SK-N-SH (cell line): Measurements from ENCODE around the gene PANK3. TPM values are rescaled to one million over a fixed set of nuclear protein-coding genes. Genes with fewer than 3 reads are reported as not detected.

ENCODE experiments used
- CTCF ChIA-PET: fragments of 300-600, 350-600 bp; formaldehyde crosslinking; extraction: SDS; loops from one replicate; lab custom pipeline; 2021; lab: Yijun Ruan, JAX
- POLR2A ChIA-PET: fragments of 350-600 bp; sonication (Branson Sonifier 250); formaldehyde crosslinking; extraction: SDS; loops from one replicate; lab custom pipeline; 2020; ENCODE audit warnings: antibody characterized with exemption, inconsistent platforms; lab: Yijun Ruan, JAX
- DNase-seq: peaks from one replicate; pipeline ENCODE4 v3.0.0; 2012
- H2AFZ ChIP-seq: fragments of 200-600 bp; sonication (generic); 2 replicates; pipeline ENCODE4 v1.8.1; 2016; ENCODE audit warnings: antibody characterized with exemption, mild to moderate bottlenecking, low read depth
- H3F3A ChIP-seq: fragments of 200-600 bp; sonication (generic); replicated peaks from 2 replicates; pipeline ENCODE3; 2016; ENCODE audit warnings: antibody characterized with exemption, mild to moderate bottlenecking; ENCODE audit not compliant: insufficient read depth
- H3K27ac ChIP-seq, 2 experiments: fragments of 200-500 bp in 1 of 2; fragments of 200-600 bp in 1 of 2; sonication (Bioruptor generic) in 1 of 2; sonication (generic), shearing (Covaris generic) in 1 of 2; 2 replicates each; pipeline versions ENCODE4 v1.5.1 to v1.6.1; 2014 to 2016; ENCODE audit warnings: low read depth in 2 of 2, inconsistent platforms in 1 of 2, low read length in 1 of 2, mild to moderate bottlenecking in 1 of 2, mixed read lengths in 1 of 2
- H3K27me3 ChIP-seq: fragments of 200-600 bp; sonication (generic), shearing (Covaris generic); 2 replicates; pipeline ENCODE4 v1.6.1; 2016; ENCODE audit warnings: mixed run types; ENCODE audit not compliant: insufficient read depth
- H3K36me3 ChIP-seq, 2 experiments: fragments of 200-500 bp in 1 of 2; fragments of 200-600 bp in 1 of 2; sonication (Bioruptor generic) in 1 of 2; sonication (generic) in 1 of 2; replicated peaks in 1 of 2; 2 replicates each; pipeline versions ENCODE3 to v1.5.1; 2014 to 2016; ENCODE audit warnings: low read length in 1 of 2, mild to moderate bottlenecking in 1 of 2; ENCODE audit not compliant: insufficient read depth in 2 of 2, control insufficient read depth in 1 of 2
- H3K4me1 ChIP-seq, 2 experiments: fragments of 200-500 bp in 1 of 2; fragments of 200-600 bp in 1 of 2; sonication (Bioruptor generic) in 1 of 2; sonication (generic), shearing (Covaris generic) in 1 of 2; 2 replicates each; pipeline versions ENCODE4 v1.5.1 to v1.6.1; 2014 to 2016; ENCODE audit warnings: low read depth in 1 of 2, low read length in 1 of 2, mixed run types in 1 of 2; ENCODE audit not compliant: insufficient read depth in 2 of 2, control insufficient read depth in 1 of 2
- H3K4me2 ChIP-seq: fragments of 200-600 bp; sonication (generic), shearing (Covaris generic); 2 replicates; pipeline ENCODE4 v1.6.1; 2017; ENCODE audit warnings: mixed run types
- H3K4me3 ChIP-seq, 2 experiments: fragments of 200-500 bp in 1 of 2; fragments of 200-600 bp in 1 of 2; sonication (Bioruptor generic) in 1 of 2; sonication (generic), shearing (Covaris generic) in 1 of 2; 2 replicates each; pipeline versions ENCODE4 v1.5.1 to v1.8.1; 2014 to 2016; ENCODE audit warnings: low read depth in 2 of 2, inconsistent platforms in 1 of 2, low read length in 1 of 2, mild to moderate bottlenecking in 1 of 2, mixed read lengths in 1 of 2, moderate library complexity in 1 of 2
- H3K79me2 ChIP-seq: fragments of 200-600 bp; sonication (generic); 2 replicates; pipeline ENCODE4 v1.8.1; 2017; ENCODE audit warnings: mild to moderate bottlenecking; ENCODE audit not compliant: insufficient read depth
- H3K9ac ChIP-seq: fragments of 200-600 bp; sonication (generic); 2 replicates; pipeline ENCODE4 v1.6.1; 2017; ENCODE audit warnings: mixed run types
- H3K9me2 ChIP-seq: fragments of 200-600 bp; sonication (generic); 2 replicates; pipeline ENCODE4 v1.6.1; 2017; ENCODE audit warnings: mixed run types
- H3K9me3 ChIP-seq: fragments of 200-600 bp; sonication (generic); 2 replicates; pipeline ENCODE4 v1.6.1; 2017; ENCODE audit warnings: mixed run types, mild to moderate bottlenecking, moderate library complexity
- H4K20me1 ChIP-seq: fragments of 200-600 bp; sonication (generic); 2 replicates; pipeline ENCODE4 v1.6.1; 2017; ENCODE audit warnings: mild to moderate bottlenecking, mixed run types; ENCODE audit not compliant: insufficient read depth
- CHD2 ChIP-seq: fragments of 150-350 bp; IDR thresholded peaks from 2 replicates; pipeline ENCODE4 v1.6.1; 2018; ENCODE audit warnings: low read length; ENCODE audit not compliant: partially characterized antibody
- ELF1 ChIP-seq: IDR thresholded peaks from 2 replicates; pipeline ENCODE4 v1.4.0; 2012
- EP300 ChIP-seq, 2 experiments: IDR thresholded peaks; 2 replicates each; pipeline versions ENCODE4 v1.4.0 to v1.6.1; 2012; ENCODE audit warnings: borderline replicate concordance in 1 of 2, low read depth in 1 of 2, low read length in 1 of 2
- EZH2phosphoT487 ChIP-seq: fragments of 200-600 bp; sonication (generic); IDR thresholded peaks from 2 replicates; pipeline ENCODE4 v1.6.1; 2017; ENCODE audit warnings: low read depth, mixed run types, mild to moderate bottlenecking, antibody characterized with exemption, moderate library complexity, borderline replicate concordance
- FOSL2 ChIP-seq: IDR thresholded peaks from 2 replicates; pipeline ENCODE4 v1.4.0; 2012; ENCODE audit warnings: low read depth, mild to moderate bottlenecking, moderate library complexity, borderline replicate concordance
- GABPA ChIP-seq: IDR thresholded peaks from 2 replicates; pipeline ENCODE4 v1.4.0; 2012; ENCODE audit warnings: low read depth, mild to moderate bottlenecking
- MXI1 ChIP-seq: IDR thresholded peaks from 2 replicates; pipeline ENCODE4 v1.6.1; 2012; ENCODE audit warnings: mild to moderate bottlenecking, low read depth, low read length, improper control_type of control experiment
- NFIC ChIP-seq: IDR thresholded peaks from 2 replicates; pipeline ENCODE4 v1.4.0; 2012; ENCODE audit warnings: borderline replicate concordance
- POLR2AphosphoS5 ChIP-seq: IDR thresholded peaks from 2 replicates; pipeline ENCODE4 v1.6.1; 2012; ENCODE audit warnings: low read depth, low read length
- RFX5 ChIP-seq: IDR thresholded peaks from 2 replicates; pipeline ENCODE4 v1.6.1; 2012; ENCODE audit warnings: mild to moderate bottlenecking, improper control_type of control experiment, low read length
- RXRA ChIP-seq: IDR thresholded peaks from 2 replicates; pipeline ENCODE4 v1.4.0; 2012; ENCODE audit warnings: low read depth, mild to moderate bottlenecking, borderline replicate concordance
- SIN3A ChIP-seq: IDR thresholded peaks from 2 replicates; pipeline ENCODE4 v1.6.1; 2012; ENCODE audit warnings: low read depth, mild to moderate bottlenecking, low read length, moderate library complexity, borderline replicate concordance
- SMC3 ChIP-seq: IDR thresholded peaks from 2 replicates; pipeline ENCODE4 v1.6.1; 2012; ENCODE audit warnings: low read depth, low read length, improper control_type of control experiment
- TCF12 ChIP-seq: IDR thresholded peaks from 2 replicates; pipeline ENCODE4 v1.4.0; 2012
- ZBTB33 ChIP-seq: IDR thresholded peaks from 2 replicates; pipeline ENCODE4 v1.4.0; 2012; ENCODE audit warnings: low read depth, borderline replicate concordance
- WGBS: methylation state at CpG from one replicate; pipeline ENCODE4 v1.1.6; 2017; ENCODE audit warnings: low lambda C conversion rate; 5-methylcytosine and 5-hydroxymethylcytosine counted together
- polyA plus RNA-seq, 3 experiments: library from polyadenylated mRNA; depleted of rRNA; stranded (reverse); fragments of >200 nt; gene quantifications; 2 replicates each; pipeline ENCODE4 v1.2.3, GENCODE V29; 2012
- TF ChIP-seq, protein P1 (sequence below): fragments of 200-600 bp; sonication (generic); IDR thresholded peaks from 2 replicates; pipeline ENCODE4 v1.6.1; 2017; ENCODE audit warnings: antibody characterized with exemption, mild to moderate bottlenecking, moderate library complexity
- TF ChIP-seq, protein P2 (sequence below): IDR thresholded peaks from 2 replicates; pipeline ENCODE4 v1.4.0; 2012; ENCODE audit warnings: low read depth

PANK3 gene
- polyA plus RNA-seq, 1 of the 3 experiments (the other 2 are of a cell fraction): 6.1 TPM

GRCh38 chr5:168529374-168530234 lies 49.6 kb downstream of the PANK3 start (continued):
- TF ChIP-seq MXI1 (peak; percentile 27; the same call in 1 of the 2 replicates), ZBTB33 (no peak)

GRCh38 chr5:168528521-168529373 lies 50.4 kb downstream of the PANK3 start, which contains the start of gene FBLL1:
TSS of gene FBLL1 (plus strand) at chr5:168529305. CDS start at chr5:168529505, 200 bp downstream.
- DNase-seq: peak; percentile 94
- Histone ChIP-seq H3K4me1 (peaks cover 0 to 26% of the 10 kb centered on the region in 2 experiments; a peak in 2 of 4 replicates), H3K36me3 (no peaks in the 10 kb centered on the region), H3K27ac (peak within 1 kb of the TSS in 1 of 2 experiments; percentile 72; a peak in 2 of 4 replicates), H3K27me3 (no peaks in the 10 kb centered on the region), H3K9ac (no peak within 1 kb of the TSS), H3F3A (no peaks in the 10 kb centered on the region), H3K9me2 (no peaks in the 10 kb centered on the region), H4K20me1 (no peaks in the 10 kb centered on the region), H3K79me2 (no peaks in the 10 kb centered on the region), H3K9me3 (no peaks in the 10 kb centered on the region), H2AFZ (peak within 1 kb of the TSS; percentile 79; the same call in 1 of the 2 replicates), H3K4me2 (peak within 1 kb of the TSS; percentile 69), H3K4me3 (peak within 1 kb of the TSS; percentile 47 to 60)
- POLR2A ChIA-PET: no interaction called here
- CTCF ChIA-PET: interaction anchor here (1.4 kb wide), 1 partner anchor 9 kb away, joined by 3 read pairs; no protein-coding TSS in a partner anchor
- WGBS: 61% methylated on average over 19 of the region's 38 CpGs
- TF ChIP-seq ZBTB33 (no peak), GABPA (peak; percentile 29; the same call in 1 of the 2 replicates), SMC3 (no peak), EP300 (IDR thresholded peaks at IDR 0.05; ENCODE audit: borderline replicate concordance in 1 of 2, low read depth in 1 of 2, low read length in 1 of 2) (no peak), MXI1 (0 out of 2 replicates have a peak, but pooled peaks have one; percentile 62), RXRA (no peak), NFIC (no peak), ELF1 (no peak), TCF12 (no peak), FOSL2 (no peak), CHD2 (no peak), RFX5 (no peak), EZH2phosphoT487 (no peak), SIN3A (no peak), POLR2AphosphoS5 (no peak)
- TF ChIP-seq, protein P1, sequence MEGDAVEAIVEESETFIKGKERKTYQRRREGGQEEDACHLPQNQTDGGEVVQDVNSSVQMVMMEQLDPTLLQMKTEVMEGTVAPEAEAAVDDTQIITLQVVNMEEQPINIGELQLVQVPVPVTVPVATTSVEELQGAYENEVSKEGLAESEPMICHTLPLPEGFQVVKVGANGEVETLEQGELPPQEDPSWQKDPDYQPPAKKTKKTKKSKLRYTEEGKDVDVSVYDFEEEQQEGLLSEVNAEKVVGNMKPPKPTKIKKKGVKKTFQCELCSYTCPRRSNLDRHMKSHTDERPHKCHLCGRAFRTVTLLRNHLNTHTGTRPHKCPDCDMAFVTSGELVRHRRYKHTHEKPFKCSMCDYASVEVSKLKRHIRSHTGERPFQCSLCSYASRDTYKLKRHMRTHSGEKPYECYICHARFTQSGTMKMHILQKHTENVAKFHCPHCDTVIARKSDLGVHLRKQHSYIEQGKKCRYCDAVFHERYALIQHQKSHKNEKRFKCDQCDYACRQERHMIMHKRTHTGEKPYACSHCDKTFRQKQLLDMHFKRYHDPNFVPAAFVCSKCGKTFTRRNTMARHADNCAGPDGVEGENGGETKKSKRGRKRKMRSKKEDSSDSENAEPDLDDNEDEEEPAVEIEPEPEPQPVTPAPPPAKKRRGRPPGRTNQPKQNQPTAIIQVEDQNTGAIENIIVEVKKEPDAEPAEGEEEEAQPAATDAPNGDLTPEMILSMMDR: no peak
- TF ChIP-seq, protein P2, sequence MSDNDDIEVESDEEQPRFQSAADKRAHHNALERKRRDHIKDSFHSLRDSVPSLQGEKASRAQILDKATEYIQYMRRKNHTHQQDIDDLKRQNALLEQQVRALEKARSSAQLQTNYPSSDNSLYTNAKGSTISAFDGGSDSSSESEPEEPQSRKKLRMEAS: no peak
